ENCODE data around the gene ZC3H13. TPM values are rescaled to one million over a fixed set of nuclear protein-coding genes. Genes with fewer than 3 reads are reported as not detected.

The ZC3H13 gene
- total RNA-seq, 4 donors from 2014 or later: 33.6 to 47.8 (median 36.4) TPM

GRCh38 chr13:46008631-46009030 lies 43.9 kb downstream of the ZC3H13 start:
- intact Hi-C loops (cut with DNase I): no loop called here
- Histone ChIP-seq H3K27ac (replicated peaks in 1 of 4) (no peak overlapping the region), H3K4me3 (no peak overlapping the region), H3K36me3 (peaks cover 20 to 79% (median 48%) of the 10 kb centered on the region in 4 donors), H3K4me1 (no peaks in the 10 kb centered on the region), H3K9me3 (no peaks in the 10 kb centered on the region), H3K27me3 (no peaks in the 10 kb centered on the region)
- TF ChIP-seq CTCF (IDR thresholded peaks at IDR 0.05) (no peak), EP300 (IDR thresholded peaks at IDR 0.05) (no peak), POLR2A (IDR thresholded peaks at IDR 0.05; ENCODE audit: low read depth) (no peak), POLR2AphosphoS5 (IDR thresholded peaks at IDR 0.05) (no peak)
- DNase-seq (ENCODE audit: extremely low spot score): no peak
- 91% methylated on average over 2 of the region's 2 CpGs for WGBS

GRCh38 chr13:46006688-46007452 lies 45.7 kb downstream of the ZC3H13 start:
- no peak overlapping the region for H3K4me3 ChIP-seq
- no peaks in the 10 kb centered on the region for H3K27me3 ChIP-seq
- H3K4me1 ChIP-seq: no peaks in the 10 kb centered on the region
- H3K36me3 ChIP-seq: peaks cover 26 to 85% (median 56%) of the 10 kb centered on the region in 4 donors
- H3K9me3 ChIP-seq: no peaks in the 10 kb centered on the region
- intact Hi-C loops (cut with DNase I): no loop called here
- DNase-seq (ENCODE audit: extremely low spot score): no peak
- TF ChIP-seq CTCF (IDR thresholded peaks at IDR 0.05) (no peak), EP300 (IDR thresholded peaks at IDR 0.05) (no peak), POLR2A (IDR thresholded peaks at IDR 0.05; ENCODE audit: low read depth) (no peak), POLR2AphosphoS5 (IDR thresholded peaks at IDR 0.05) (no peak)
- 93% methylated on average over 6 of the region's 6 CpGs for WGBS
- no peak overlapping the region for H3K27ac ChIP-seq (replicated peaks in 1 of 4)

GRCh38 chr13:46004491-46004890 lies 48.1 kb downstream of the ZC3H13 start:
- H3K4me1 ChIP-seq: no peaks in the 10 kb centered on the region
- no peaks in the 10 kb centered on the region for H3K9me3 ChIP-seq
- H3K36me3 ChIP-seq: peaks cover 37 to 83% (median 61%) of the 10 kb centered on the region in 4 donors
- TF ChIP-seq POLR2A (IDR thresholded peaks at IDR 0.05; ENCODE audit: low read depth) (no peak), POLR2AphosphoS5 (IDR thresholded peaks at IDR 0.05) (no peak), EP300 (IDR thresholded peaks at IDR 0.05) (no peak), CTCF (IDR thresholded peaks at IDR 0.05) (no peak)
- no peaks in the 10 kb centered on the region for H3K27me3 ChIP-seq
- intact Hi-C loops (cut with DNase I): no loop called here
- DNase-seq (ENCODE audit: extremely low spot score): no peak
- WGBS: 100% methylated on average over 1 of the region's 1 CpG
- no peak overlapping the region for H3K4me3 ChIP-seq
- no peak overlapping the region for H3K27ac ChIP-seq (replicated peaks in 1 of 4)

GRCh38 chr13:45996631-45997030 lies 55.9 kb downstream of the ZC3H13 start:
- Histone ChIP-seq H3K4me3 (no peak overlapping the region), H3K4me1 (no peaks in the 10 kb centered on the region), H3K27ac (replicated peaks in 1 of 4) (no peak overlapping the region), H3K36me3 (peaks cover 21 to 34% (median 27%) of the 10 kb centered on the region in 4 donors), H3K9me3 (no peaks in the 10 kb centered on the region), H3K27me3 (no peaks in the 10 kb centered on the region)
- WGBS: 94% methylated on average over 2 of the region's 2 CpGs
- intact Hi-C loops (cut with DNase I): no loop called here
- TF ChIP-seq EP300 (IDR thresholded peaks at IDR 0.05) (no peak), POLR2AphosphoS5 (IDR thresholded peaks at IDR 0.05) (no peak), POLR2A (IDR thresholded peaks at IDR 0.05; ENCODE audit: low read depth) (no peak), CTCF (IDR thresholded peaks at IDR 0.05) (no peak)
- DNase-seq (ENCODE audit: extremely low spot score): no peak

Data from esophagus muscularis mucosa (tissue), 4 donors.